ENCODE results near the gene PPIC.

- TF ChIP-seq POLR2A (IDR thresholded peaks at IDR 0.05): no peak
- TF ChIP-seq, protein P1, sequence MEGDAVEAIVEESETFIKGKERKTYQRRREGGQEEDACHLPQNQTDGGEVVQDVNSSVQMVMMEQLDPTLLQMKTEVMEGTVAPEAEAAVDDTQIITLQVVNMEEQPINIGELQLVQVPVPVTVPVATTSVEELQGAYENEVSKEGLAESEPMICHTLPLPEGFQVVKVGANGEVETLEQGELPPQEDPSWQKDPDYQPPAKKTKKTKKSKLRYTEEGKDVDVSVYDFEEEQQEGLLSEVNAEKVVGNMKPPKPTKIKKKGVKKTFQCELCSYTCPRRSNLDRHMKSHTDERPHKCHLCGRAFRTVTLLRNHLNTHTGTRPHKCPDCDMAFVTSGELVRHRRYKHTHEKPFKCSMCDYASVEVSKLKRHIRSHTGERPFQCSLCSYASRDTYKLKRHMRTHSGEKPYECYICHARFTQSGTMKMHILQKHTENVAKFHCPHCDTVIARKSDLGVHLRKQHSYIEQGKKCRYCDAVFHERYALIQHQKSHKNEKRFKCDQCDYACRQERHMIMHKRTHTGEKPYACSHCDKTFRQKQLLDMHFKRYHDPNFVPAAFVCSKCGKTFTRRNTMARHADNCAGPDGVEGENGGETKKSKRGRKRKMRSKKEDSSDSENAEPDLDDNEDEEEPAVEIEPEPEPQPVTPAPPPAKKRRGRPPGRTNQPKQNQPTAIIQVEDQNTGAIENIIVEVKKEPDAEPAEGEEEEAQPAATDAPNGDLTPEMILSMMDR (IDR thresholded peaks at IDR 0.05): no peak
These were observed 34.7 kb downstream of the PPIC start for GRCh38 chr5:123001808-123002207.
